ENCODE data around the gene PLAC8. TPM values are rescaled to one million over a fixed set of nuclear protein-coding genes. Genes with fewer than 3 reads are reported as not detected.
A peak's percentile ranks its signal among the peaks of the same experiment; 100 is the strongest.
"Not testable (repeated sequence)": the region's sequence is repeated elsewhere in the genome, so short reads cannot be mapped to it uniquely, and the experiment has no call there.

Gene PLAC8
- total RNA-seq, 6 donors from 2014 or later, result 28.3 to 184 (median 81.2) TPM

GRCh38 chr4:83082777-83083176 is 31.8 kb downstream of the PLAC8 start:
- ATAC-seq (ENCODE audit: low FRiP score in 2 of 2) (peak in 1 of 2 donors; percentile 30), DNase-seq (peak in 1 of 2 donors; percentile 24)
- WGBS, 2 donors, result 73 to 92% methylated on average over 3 to 4 of the region's 4 CpGs

GRCh38 chr4:83080561-83080960 is 34.0 kb downstream of the PLAC8 start:
- H3K4me1 ChIP-seq, result peaks cover 0 to 13% (median 3%) of the 10 kb centered on the region in 4 donors
- WGBS, 2 donors, result 86 to 91% methylated on average over 6 of the region's 6 CpGs
- no peak for DNase-seq
- H3K27me3 ChIP-seq, result no peaks in the 10 kb centered on the region
- no peaks in the 10 kb centered on the region for H3K9me3 ChIP-seq
- TF ChIP-seq POLR2AphosphoS5 (IDR thresholded peaks at IDR 0.05) (no peak), EP300 (IDR thresholded peaks at IDR 0.05) (no peak), POLR2A (IDR thresholded peaks at IDR 0.05) (no peak), CTCF (IDR thresholded peaks at IDR 0.05) (no peak)
- no peak overlapping the region for H3K27ac ChIP-seq
- no peak overlapping the region for H3K4me3 ChIP-seq
- peaks cover 0 to 12% (median 9%) of the 10 kb centered on the region in 4 donors for H3K36me3 ChIP-seq
- ATAC-seq (ENCODE audit: low FRiP score in 2 of 2), result no peak

More at GRCh38 chr4:83082777-83083176, 31.8 kb downstream of the PLAC8 start:
- no peaks in the 10 kb centered on the region for H3K9me3 ChIP-seq
- H3K4me1 ChIP-seq, result peaks cover 0 to 13% (median 3%) of the 10 kb centered on the region in 4 donors
- H3K27ac ChIP-seq, result peak overlapping the region in 2 of 4 donors; percentile 22 to 71
- no peak overlapping the region for H3K4me3 ChIP-seq
- no peaks in the 10 kb centered on the region for H3K36me3 ChIP-seq
- no peaks in the 10 kb centered on the region for H3K27me3 ChIP-seq
- TF ChIP-seq POLR2AphosphoS5 (IDR thresholded peaks at IDR 0.05), result no peak
- TF ChIP-seq EP300 (IDR thresholded peaks at IDR 0.05), result no peak
- TF ChIP-seq POLR2A (IDR thresholded peaks at IDR 0.05), result no peak
- TF ChIP-seq CTCF (IDR thresholded peaks at IDR 0.05), result no peak

DNA sequence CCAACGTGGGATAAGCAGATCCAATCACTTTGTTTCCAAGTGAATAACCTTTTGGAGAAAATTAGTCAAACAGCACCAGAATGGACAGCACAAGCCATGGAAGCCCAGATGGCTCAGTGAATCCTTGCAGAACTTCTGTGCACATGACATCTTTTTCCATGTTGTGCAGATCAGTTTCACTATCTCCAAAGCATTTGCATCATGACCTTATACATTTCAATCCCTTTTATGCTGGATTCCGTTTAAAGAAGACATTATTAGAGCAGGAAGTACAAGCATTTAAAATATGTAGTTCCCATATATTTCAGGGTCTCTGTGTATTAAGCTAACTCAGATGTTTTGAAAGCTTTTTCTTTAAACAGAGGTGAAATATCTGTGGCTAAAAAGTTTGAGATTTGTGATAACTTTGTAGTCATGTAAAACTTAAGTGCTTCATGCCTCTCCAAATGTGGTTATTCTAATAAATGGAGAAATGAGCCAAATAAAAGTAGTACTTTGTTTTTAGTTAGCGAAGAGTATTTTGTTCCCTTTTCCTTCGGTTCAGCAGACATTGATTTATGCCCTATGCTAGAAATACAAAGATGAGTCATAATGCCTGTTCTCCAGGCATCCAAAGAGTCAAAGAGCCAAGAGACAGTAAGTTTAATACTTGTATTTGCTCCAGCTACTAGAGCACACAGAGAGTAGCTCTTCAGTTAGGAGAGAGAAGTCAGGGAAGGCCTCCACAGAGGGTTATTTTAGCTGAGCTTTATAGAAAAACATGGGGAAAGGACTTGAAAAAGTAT is 39.0 kb downstream of the PLAC8 start:
- Histone ChIP-seq H3K36me3 (peaks cover 0 to 36% (median 19%) of the 10 kb centered on the region in 4 donors), H3K4me3 (no peak overlapping the region)
- ATAC-seq (ENCODE audit: low FRiP score in 2 of 2), result peak in 1 of 2 donors; percentile 36

GRCh38 chr4:83074783-83075182 is 39.7 kb downstream of the PLAC8 start:
- 91 to 96% methylated on average over 7 of the region's 7 CpGs for WGBS, 2 donors
- peaks cover 0 to 44% (median 19%) of the 10 kb centered on the region in 4 donors for H3K36me3 ChIP-seq
- H3K4me3 ChIP-seq, result not testable (repeated sequence)

More for the DNA sequence above, 39.0 kb downstream of the PLAC8 start:
- Histone ChIP-seq H3K9me3 (no peaks in the 10 kb centered on the region), H3K4me1 (no peaks in the 10 kb centered on the region), H3K27me3 (no peaks in the 10 kb centered on the region), H3K27ac (no peak overlapping the region)
- no peak for DNase-seq
- no peak for TF ChIP-seq CTCF (IDR thresholded peaks at IDR 0.05)
- TF ChIP-seq EP300 (IDR thresholded peaks at IDR 0.05), result no peak
- TF ChIP-seq POLR2A (IDR thresholded peaks at IDR 0.05), result no peak
- no peak for TF ChIP-seq POLR2AphosphoS5 (IDR thresholded peaks at IDR 0.05)
- WGBS, 2 donors, result 69 to 72% methylated on average over 4 of the region's 4 CpGs

GRCh38 chr4:83074086-83074704 is 40.3 kb downstream of the PLAC8 start:
- H3K4me3 ChIP-seq, result no peak overlapping the region
- H3K27me3 ChIP-seq, result no peaks in the 10 kb centered on the region
- no peak for DNase-seq
- 79 to 80% methylated on average over 10 of the region's 10 CpGs for WGBS, 2 donors
- H3K27ac ChIP-seq, result no peak overlapping the region
- TF ChIP-seq CTCF (IDR thresholded peaks at IDR 0.05) (peak; percentile 42 to 76 (median 56)), EP300 (IDR thresholded peaks at IDR 0.05) (no peak)
- H3K4me1 ChIP-seq, result no peaks in the 10 kb centered on the region
- H3K36me3 ChIP-seq, result peaks cover 0 to 48% (median 20%) of the 10 kb centered on the region in 4 donors
- peak in 1 of 2 donors; percentile 77 for ATAC-seq (ENCODE audit: low FRiP score in 2 of 2)
- H3K9me3 ChIP-seq, result no peaks in the 10 kb centered on the region

More at GRCh38 chr4:83074783-83075182, 39.7 kb downstream of the PLAC8 start:
- DNase-seq; H3K27me3 ChIP-seq; H3K27ac ChIP-seq; H3K9me3 ChIP-seq; ATAC-seq (ENCODE audit: low FRiP score in 2 of 2); H3K4me1 ChIP-seq: not testable (repeated sequence)

All from upper lobe of left lung (tissue), 6 donors.